Epithelial cell of proximal tubule (primary cell): ENCODE results near the gene NCLN. TPM values are rescaled to one million over a fixed set of nuclear protein-coding genes. Genes with fewer than 3 reads are reported as not detected.
"Not testable (repeated sequence)": the region's sequence is repeated elsewhere in the genome, so short reads cannot be mapped to it uniquely, and the experiment has no call there.

Experiments
- DNase-seq: peaks from one replicate; pipeline ENCODE4 v3.0.0-alpha.2; 2011; ENCODE audit warnings: low read depth
- H3K4me3 ChIP-seq: 2 replicates; pipeline ENCODE4 v1.5.1; 2011; ENCODE audit warnings: low read depth, mild to moderate bottlenecking, low read length
- total RNA-seq: library from RNA; depleted of rRNA; stranded (reverse); fragments of >200 nt; gene quantifications from 2 replicates; pipeline ENCODE4 v1.2.3, GENCODE V29; 2015
- TF ChIP-seq, protein P1 (sequence below): conservative IDR thresholded peaks from 2 replicates; pipeline ENCODE4 v1.5.1; 2012; ENCODE audit warnings: low read depth, mild to moderate bottlenecking, low read length

Gene NCLN
- total RNA-seq, 1 donor from 2014 or later, result 59.7 TPM

DNA sequence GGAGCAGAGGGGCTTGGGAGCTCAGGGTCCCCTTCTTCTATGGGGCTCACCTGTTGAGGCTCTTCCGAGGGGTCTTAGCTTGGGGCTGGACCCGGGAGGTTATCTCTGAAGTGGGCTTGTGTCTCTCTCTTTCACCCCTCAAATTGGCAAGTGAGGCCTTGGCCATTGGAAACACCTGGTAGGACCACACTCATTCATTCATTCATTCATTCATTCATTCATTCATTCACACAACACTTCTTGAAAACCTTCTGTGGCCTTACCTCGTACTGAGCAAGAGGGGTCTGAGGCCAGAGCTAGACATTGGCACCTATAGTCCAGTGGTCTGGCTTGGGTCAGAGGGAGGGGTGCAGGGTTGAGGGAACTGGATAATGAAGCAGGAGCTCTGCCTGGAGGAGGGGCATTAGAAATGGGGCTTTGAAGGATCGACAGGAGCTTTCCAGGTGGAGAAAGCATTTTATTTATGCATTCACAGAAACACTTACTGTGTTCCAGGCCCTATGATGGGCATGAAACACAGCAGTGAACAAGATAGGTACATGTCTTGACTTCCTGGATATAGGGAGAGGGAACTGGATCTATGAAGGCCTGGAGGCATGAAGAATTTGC, 44.3 kb downstream of the NCLN start:
- H3K4me3 ChIP-seq, result no peak overlapping the region
- TF ChIP-seq, protein P1, sequence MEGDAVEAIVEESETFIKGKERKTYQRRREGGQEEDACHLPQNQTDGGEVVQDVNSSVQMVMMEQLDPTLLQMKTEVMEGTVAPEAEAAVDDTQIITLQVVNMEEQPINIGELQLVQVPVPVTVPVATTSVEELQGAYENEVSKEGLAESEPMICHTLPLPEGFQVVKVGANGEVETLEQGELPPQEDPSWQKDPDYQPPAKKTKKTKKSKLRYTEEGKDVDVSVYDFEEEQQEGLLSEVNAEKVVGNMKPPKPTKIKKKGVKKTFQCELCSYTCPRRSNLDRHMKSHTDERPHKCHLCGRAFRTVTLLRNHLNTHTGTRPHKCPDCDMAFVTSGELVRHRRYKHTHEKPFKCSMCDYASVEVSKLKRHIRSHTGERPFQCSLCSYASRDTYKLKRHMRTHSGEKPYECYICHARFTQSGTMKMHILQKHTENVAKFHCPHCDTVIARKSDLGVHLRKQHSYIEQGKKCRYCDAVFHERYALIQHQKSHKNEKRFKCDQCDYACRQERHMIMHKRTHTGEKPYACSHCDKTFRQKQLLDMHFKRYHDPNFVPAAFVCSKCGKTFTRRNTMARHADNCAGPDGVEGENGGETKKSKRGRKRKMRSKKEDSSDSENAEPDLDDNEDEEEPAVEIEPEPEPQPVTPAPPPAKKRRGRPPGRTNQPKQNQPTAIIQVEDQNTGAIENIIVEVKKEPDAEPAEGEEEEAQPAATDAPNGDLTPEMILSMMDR, result no peak
- DNase-seq, result no peak

- no peak overlapping the region for H3K4me3 ChIP-seq
- TF ChIP-seq, protein P1, result no peak
- DNase-seq, result no peak
Observed at GRCh38 chr19:3231288-3231687, 45.6 kb downstream of the NCLN start.

- no peak overlapping the region for H3K4me3 ChIP-seq
- TF ChIP-seq, protein P1, result no peak
- DNase-seq, result no peak
Observed at GRCh38 chr19:3233116-3233515, 47.4 kb downstream of the NCLN start.

DNA sequence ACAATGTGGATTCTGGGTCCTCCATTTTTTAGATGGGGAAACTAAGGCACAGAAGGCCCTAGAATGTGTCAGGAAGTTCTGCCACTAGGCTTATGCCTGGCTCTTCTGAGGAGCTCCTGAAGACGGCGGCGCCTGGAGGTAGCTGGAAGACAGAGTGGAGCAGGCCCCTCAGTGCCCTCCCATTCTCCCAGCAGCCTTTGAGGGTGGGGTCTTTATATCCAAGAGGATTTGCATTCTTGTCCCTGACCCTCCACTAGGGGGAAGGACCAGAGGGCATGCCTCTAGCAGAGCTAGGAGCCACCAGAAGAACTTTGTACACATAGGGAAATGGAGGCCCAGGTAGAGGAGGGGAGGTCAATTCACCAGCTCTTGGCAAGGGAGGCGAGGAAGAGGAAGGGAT, 48.1 kb downstream of the NCLN start:
- no peak for DNase-seq
- no peak overlapping the region for H3K4me3 ChIP-seq
- TF ChIP-seq, protein P1, result no peak

- TF ChIP-seq, protein P1, result peak; percentile 42
- no peak overlapping the region for H3K4me3 ChIP-seq
- no peak for DNase-seq
Observed at GRCh38 chr19:3234800-3235199, 49.1 kb downstream of the NCLN start.

- DNase-seq, H3K4me3 ChIP-seq: not testable (repeated sequence)
Observed at GRCh38 chr19:3235604-3236003, 49.9 kb downstream of the NCLN start.

GRCh38 chr19:3236272-3236671, 50.5 kb downstream of the NCLN start:
- TF ChIP-seq, protein P1, result no peak
- H3K4me3 ChIP-seq, result no peak overlapping the region
- no peak for DNase-seq
